Panc1 (cell line): ENCODE results near the gene RBM6. TPM values are rescaled to one million over a fixed set of nuclear protein-coding genes. Genes with fewer than 3 reads are reported as not detected.

Source experiments
- ATAC-seq: fragments of 200-7000 bp; cut with Tn5 transposase; 2 replicates; pipeline ENCODE4 v1.9.1; 2020; ENCODE audit warnings: mild to moderate bottlenecking, moderate library complexity
- BruUV-seq: library from RNA; stranded (reverse); fragments of 400-500 nt; replicated peaks from 2 replicates; lab custom pipeline; 2021; lab: Mats Ljungman, UMichigan
- CTCF ChIA-PET: fragments of 300-600 bp; sonication (Branson Sonifier 250); formaldehyde crosslinking; loops from one replicate; lab custom pipeline; 2022; ENCODE audit warnings: antibody characterized with exemption; lab: Charles Lee
- POLR2A ChIA-PET: fragments of 300-600 bp; sonication (Branson Sonifier 250); formaldehyde crosslinking; loops from one replicate; lab custom pipeline; 2022; ENCODE audit warnings: antibody characterized with exemption; lab: Charles Lee
- DNase-seq: peaks from one replicate; pipeline ENCODE4 v3.0.0-alpha.2; 2010; ENCODE audit warnings: low read depth, low spot score
- H3K27ac ChIP-seq: 2 replicates; pipeline ENCODE4 v1.5.1; 2011; ENCODE audit warnings: mild to moderate bottlenecking, low read length, inconsistent platforms
- H3K27me3 ChIP-seq: fragments of 200-500 bp; sonication (Bioruptor generic); 2 replicates; pipeline ENCODE4 v1.6.0; 2014; ENCODE audit warnings: low read length, inconsistent platforms; ENCODE audit not compliant: control insufficient read depth, insufficient read depth
- H3K36me3 ChIP-seq: fragments of 200-500 bp; sonication (Bioruptor generic); 2 replicates; pipeline ENCODE4 v1.5.1; 2014; ENCODE audit warnings: inconsistent platforms, mild to moderate bottlenecking, low read length, moderate library complexity; ENCODE audit not compliant: control insufficient read depth, insufficient read depth
- H3K4me1 ChIP-seq: 2 replicates; pipeline ENCODE4 v1.5.1; 2011; ENCODE audit warnings: inconsistent platforms, mild to moderate bottlenecking, low read length, moderate library complexity; ENCODE audit not compliant: control insufficient read depth, insufficient read depth
- H3K4me3 ChIP-seq, 2 experiments: 2 replicates each; pipeline ENCODE4 v1.5.1; 2011 to 2012; ENCODE audit warnings: low read depth in 2 of 2, low read length in 2 of 2, mild to moderate bottlenecking in 2 of 2, inconsistent platforms in 1 of 2, moderate library complexity in 1 of 2
- H3K9me3 ChIP-seq: fragments of 200-500 bp; sonication (Bioruptor generic); 2 replicates; pipeline ENCODE4 v1.5.1; 2014; ENCODE audit warnings: low read depth, mild to moderate bottlenecking, inconsistent platforms, low read length, moderate library complexity; ENCODE audit not compliant: control insufficient read depth, insufficient read depth
- POLR2AphosphoS5 ChIP-seq: IDR thresholded peaks from 2 replicates; pipeline ENCODE4 v1.6.1; 2012; ENCODE audit warnings: mild to moderate bottlenecking, low read depth, low read length, moderate library complexity
- SIN3A ChIP-seq: IDR thresholded peaks from 2 replicates; pipeline ENCODE4 v1.6.1; 2012; ENCODE audit warnings: low read depth, mild to moderate bottlenecking, low read length, moderate library complexity, borderline replicate concordance; ENCODE audit not compliant: insufficient read depth
- TCF7L2 ChIP-seq: IDR thresholded peaks from 2 replicates; pipeline ENCODE4 v1.6.1; 2011; ENCODE audit warnings: mild to moderate bottlenecking, low read depth, low read length, inconsistent platforms
- in situ Hi-C: cut with HindIII; loops from 2 replicates; pipeline ENCODE4 v1.10.0; 2016; ENCODE audit warnings: low sequenced_read_pairs, low pct_unique_long_range_greater_than_20kb
- intact Hi-C: fragments of 100-400 bp; cut with micrococcal nuclease; formaldehyde crosslinking; loops from one replicate; pipeline ENCODE4 v1.10.0; 2022; ENCODE audit not compliant: unreplicated experiment
- total RNA-seq: library from RNA; stranded (reverse); gene quantifications from one replicate; pipeline ENCODE4 v1.2.1, GENCODE V29; 2021; ENCODE audit not compliant: unreplicated experiment
- TF ChIP-seq, protein P1 (sequence below), 2 experiments: IDR thresholded peaks; 2 replicates each; pipeline ENCODE4 v1.6.1; 2011 to 2012; ENCODE audit warnings: low read depth in 2 of 2, control low read depth in 1 of 2, low read length in 1 of 2, mild to moderate bottlenecking in 1 of 2, moderate library complexity in 1 of 2; ENCODE audit not compliant: insufficient read depth in 1 of 2
- TF ChIP-seq, protein P2 (sequence below): fragments of 450-650 bp; IDR thresholded peaks from 2 replicates; pipeline ENCODE4 v1.5.1; 2017; ENCODE audit warnings: mild to moderate bottlenecking

Gene RBM6
- total RNA-seq, 1 experiment from 2014 or later = 43.6 TPM

DNA sequence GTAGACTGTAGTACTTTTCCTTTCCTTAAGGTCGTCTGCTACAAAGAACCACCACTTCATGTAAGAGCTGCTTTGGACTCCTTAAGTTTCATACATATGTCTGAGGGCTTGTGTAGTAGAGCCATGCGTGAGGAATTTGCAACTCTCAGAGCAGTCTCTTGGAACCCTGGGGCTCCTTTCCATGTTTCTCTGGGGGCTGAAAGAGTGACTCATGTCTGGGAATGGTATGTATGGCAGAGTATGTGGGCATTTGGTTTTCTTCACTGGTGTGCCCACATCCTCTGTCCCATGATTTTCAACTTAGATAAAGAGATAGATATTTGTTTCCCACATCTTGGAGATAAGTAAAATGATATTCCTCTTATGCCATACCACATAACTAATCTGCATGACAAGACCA is 128.2 kb downstream of the RBM6 start:
- no peak for DNase-seq
- POLR2A ChIA-PET = interaction anchor here (0.6 kb wide), 1 partner anchor 285 kb away, joined by 3 read pairs; no protein-coding TSS in a partner anchor
- BruUV-seq = no TSS peak
- intact Hi-C loops = no loop called here
- in situ Hi-C loops = no loop called here
- CTCF ChIA-PET = no interaction called here
- no peak overlapping the region for H3K27ac ChIP-seq
- H3K4me3 ChIP-seq = no peak overlapping the region
- peaks cover 17% of the 10 kb centered on the region for H3K36me3 ChIP-seq
- TF ChIP-seq, protein P1, sequence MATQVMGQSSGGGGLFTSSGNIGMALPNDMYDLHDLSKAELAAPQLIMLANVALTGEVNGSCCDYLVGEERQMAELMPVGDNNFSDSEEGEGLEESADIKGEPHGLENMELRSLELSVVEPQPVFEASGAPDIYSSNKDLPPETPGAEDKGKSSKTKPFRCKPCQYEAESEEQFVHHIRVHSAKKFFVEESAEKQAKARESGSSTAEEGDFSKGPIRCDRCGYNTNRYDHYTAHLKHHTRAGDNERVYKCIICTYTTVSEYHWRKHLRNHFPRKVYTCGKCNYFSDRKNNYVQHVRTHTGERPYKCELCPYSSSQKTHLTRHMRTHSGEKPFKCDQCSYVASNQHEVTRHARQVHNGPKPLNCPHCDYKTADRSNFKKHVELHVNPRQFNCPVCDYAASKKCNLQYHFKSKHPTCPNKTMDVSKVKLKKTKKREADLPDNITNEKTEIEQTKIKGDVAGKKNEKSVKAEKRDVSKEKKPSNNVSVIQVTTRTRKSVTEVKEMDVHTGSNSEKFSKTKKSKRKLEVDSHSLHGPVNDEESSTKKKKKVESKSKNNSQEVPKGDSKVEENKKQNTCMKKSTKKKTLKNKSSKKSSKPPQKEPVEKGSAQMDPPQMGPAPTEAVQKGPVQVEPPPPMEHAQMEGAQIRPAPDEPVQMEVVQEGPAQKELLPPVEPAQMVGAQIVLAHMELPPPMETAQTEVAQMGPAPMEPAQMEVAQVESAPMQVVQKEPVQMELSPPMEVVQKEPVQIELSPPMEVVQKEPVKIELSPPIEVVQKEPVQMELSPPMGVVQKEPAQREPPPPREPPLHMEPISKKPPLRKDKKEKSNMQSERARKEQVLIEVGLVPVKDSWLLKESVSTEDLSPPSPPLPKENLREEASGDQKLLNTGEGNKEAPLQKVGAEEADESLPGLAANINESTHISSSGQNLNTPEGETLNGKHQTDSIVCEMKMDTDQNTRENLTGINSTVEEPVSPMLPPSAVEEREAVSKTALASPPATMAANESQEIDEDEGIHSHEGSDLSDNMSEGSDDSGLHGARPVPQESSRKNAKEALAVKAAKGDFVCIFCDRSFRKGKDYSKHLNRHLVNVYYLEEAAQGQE (IDR thresholded peaks at IDR 0.05; ENCODE audit: insufficient read depth in 1 of 2, low read depth in 2 of 2, low read length in 1 of 2) = no peak
- TF ChIP-seq TCF7L2 (no peak), POLR2AphosphoS5 (no peak), SIN3A (no peak)
- TF ChIP-seq, protein P2, sequence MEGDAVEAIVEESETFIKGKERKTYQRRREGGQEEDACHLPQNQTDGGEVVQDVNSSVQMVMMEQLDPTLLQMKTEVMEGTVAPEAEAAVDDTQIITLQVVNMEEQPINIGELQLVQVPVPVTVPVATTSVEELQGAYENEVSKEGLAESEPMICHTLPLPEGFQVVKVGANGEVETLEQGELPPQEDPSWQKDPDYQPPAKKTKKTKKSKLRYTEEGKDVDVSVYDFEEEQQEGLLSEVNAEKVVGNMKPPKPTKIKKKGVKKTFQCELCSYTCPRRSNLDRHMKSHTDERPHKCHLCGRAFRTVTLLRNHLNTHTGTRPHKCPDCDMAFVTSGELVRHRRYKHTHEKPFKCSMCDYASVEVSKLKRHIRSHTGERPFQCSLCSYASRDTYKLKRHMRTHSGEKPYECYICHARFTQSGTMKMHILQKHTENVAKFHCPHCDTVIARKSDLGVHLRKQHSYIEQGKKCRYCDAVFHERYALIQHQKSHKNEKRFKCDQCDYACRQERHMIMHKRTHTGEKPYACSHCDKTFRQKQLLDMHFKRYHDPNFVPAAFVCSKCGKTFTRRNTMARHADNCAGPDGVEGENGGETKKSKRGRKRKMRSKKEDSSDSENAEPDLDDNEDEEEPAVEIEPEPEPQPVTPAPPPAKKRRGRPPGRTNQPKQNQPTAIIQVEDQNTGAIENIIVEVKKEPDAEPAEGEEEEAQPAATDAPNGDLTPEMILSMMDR = no peak
- no peak for ATAC-seq
- no peaks in the 10 kb centered on the region for H3K9me3 ChIP-seq
- no peaks in the 10 kb centered on the region for H3K4me1 ChIP-seq
- no peaks in the 10 kb centered on the region for H3K27me3 ChIP-seq

DNA sequence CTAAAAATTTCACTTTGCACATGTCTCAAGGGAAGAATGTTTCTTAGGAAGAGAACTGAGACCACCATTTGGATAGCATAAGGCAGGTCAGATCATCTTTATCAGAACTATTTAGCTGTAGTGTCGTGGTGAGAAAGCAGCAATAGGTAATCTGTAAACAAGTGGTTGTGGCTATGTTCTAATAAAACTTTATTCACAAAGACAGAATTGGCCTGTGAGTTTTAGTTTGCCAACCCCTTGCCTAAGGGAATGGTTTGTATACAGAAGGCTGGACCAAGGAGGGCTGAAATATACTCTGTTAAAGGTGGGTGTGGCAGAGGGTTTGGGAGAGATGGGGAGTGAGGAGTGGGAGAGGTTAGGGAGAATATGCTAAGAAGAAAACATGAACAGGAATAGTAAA is 138.1 kb downstream of the RBM6 start:
- Histone ChIP-seq H3K27me3 (no peaks in the 10 kb centered on the region), H3K27ac (no peak overlapping the region), H3K36me3 (peaks cover 2% of the 10 kb centered on the region; the same call in 1 of the 2 replicates), H3K4me1 (no peaks in the 10 kb centered on the region), H3K9me3 (no peaks in the 10 kb centered on the region), H3K4me3 (no peak overlapping the region)
- ChIA-PET POLR2A (no interaction called here), CTCF (interaction anchor here (0.6 kb wide), 1 partner anchor 117 kb away, joined by 9 read pairs; no protein-coding TSS in a partner anchor)
- BruUV-seq = no TSS peak
- no peak for ATAC-seq
- intact Hi-C loops (no loop called here), in situ Hi-C loops (no loop called here)
- no peak for DNase-seq
- TF ChIP-seq TCF7L2 (no peak), SIN3A (no peak), POLR2AphosphoS5 (no peak)
- TF ChIP-seq, protein P1 (IDR thresholded peaks at IDR 0.05; ENCODE audit: insufficient read depth in 1 of 2, low read depth in 2 of 2, low read length in 1 of 2) = no peak
- TF ChIP-seq, protein P2 = no peak
